ENCODE measurements around the gene TNFAIP8L1. TPM values are rescaled to one million over a fixed set of nuclear protein-coding genes. Genes with fewer than 3 reads are reported as not detected.

The TNFAIP8L1 gene
- total RNA-seq, 1 experiment from 2014 or later, result 22.2 TPM

DNA sequence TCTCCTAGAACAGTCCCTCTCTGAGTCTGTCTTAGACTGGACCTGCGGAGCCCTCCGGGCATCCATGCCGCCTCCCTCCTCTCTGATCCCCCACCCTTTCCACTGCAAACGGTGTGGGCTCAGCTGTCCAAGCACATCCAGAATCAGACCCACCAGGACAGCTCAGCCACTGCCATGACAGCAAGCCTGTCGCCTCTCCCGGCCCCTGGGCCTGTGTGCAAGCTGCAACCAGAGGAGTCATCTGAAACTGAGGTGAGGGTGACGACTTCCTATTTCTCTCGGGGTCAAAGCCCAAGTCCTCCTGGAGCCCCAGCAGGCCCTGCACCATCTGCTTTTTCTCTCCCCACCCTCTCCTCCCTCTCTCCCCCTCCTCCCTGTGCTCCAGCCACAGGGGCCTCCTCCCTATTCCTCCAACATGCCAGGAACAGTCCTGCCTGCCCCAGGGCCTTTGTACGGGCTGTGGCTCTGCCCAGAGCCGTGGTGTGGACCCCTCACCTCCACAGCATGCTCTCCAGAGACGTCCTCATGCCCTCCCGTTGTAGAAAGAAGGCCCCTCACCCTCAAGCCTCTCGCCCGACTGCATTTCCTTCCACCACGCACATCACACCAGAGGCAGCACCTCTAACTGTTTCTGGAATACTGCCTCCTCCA lies 54.3 kb downstream of the TNFAIP8L1 start:
- Histone ChIP-seq H3K4me3 (replicated peaks in 1 of 2; ENCODE audit: low read depth in 1 of 2, low read length in 2 of 2) (peak overlapping the region in 1 of 2 experiments; percentile 46; a peak in 1 of 4 replicates), H3K27ac (ENCODE audit: low read depth, low read length) (peak overlapping the region; percentile 75), H2AFZ (ENCODE audit: low read depth, low read length, poor library complexity, severe bottlenecking) (no peak overlapping the region), H3K79me2 (ENCODE audit: insufficient read depth, low read length) (peaks cover 9% of the 10 kb centered on the region; the same call in 1 of the 2 replicates), H3K36me3 (ENCODE audit: control insufficient read depth in 1 of 2, insufficient read depth in 2 of 2, low read length in 2 of 2) (peaks cover 4 to 47% of the 10 kb centered on the region in 2 experiments), H3K27me3 (ENCODE audit: insufficient read depth, low read length) (no peaks in the 10 kb centered on the region), H3K9me3 (ENCODE audit: control insufficient read depth in 1 of 2, insufficient read depth in 1 of 2, low read depth in 1 of 2, low read length in 2 of 2) (no peaks in the 10 kb centered on the region), H3K4me2 (ENCODE audit: low read length) (peak overlapping the region; percentile 73), H3K4me1 (ENCODE audit: control insufficient read depth in 1 of 2, insufficient read depth in 2 of 2, low read length in 2 of 2) (peaks cover 8 to 19% of the 10 kb centered on the region in 2 experiments), H3K9me2 (ENCODE audit: insufficient read depth) (no peaks in the 10 kb centered on the region), H4K20me1 (ENCODE audit: insufficient read depth) (no peaks in the 10 kb centered on the region), H3K9ac (ENCODE audit: low read length) (peak overlapping the region; percentile 66)
- CTCF ChIA-PET, result no interaction called here
- intact Hi-C loops (cut with micrococcal nuclease), result no loop called here
- ATAC-seq (no peak), DNase-seq (ENCODE audit: low read depth, low spot score) (no peak)
- POLR2A ChIA-PET, result no interaction called here
- TF ChIP-seq EZH2 (IDR thresholded peaks at IDR 0.05) (no peak), ZNF274 (IDR thresholded peaks at IDR 0.05; ENCODE audit: low read depth, low read length) (no peak), POLR2A (IDR thresholded peaks at IDR 0.05; ENCODE audit: borderline replicate concordance, extremely low read depth, insufficient read depth, insufficient read length) (no peak)
- TF ChIP-seq, protein P1, sequence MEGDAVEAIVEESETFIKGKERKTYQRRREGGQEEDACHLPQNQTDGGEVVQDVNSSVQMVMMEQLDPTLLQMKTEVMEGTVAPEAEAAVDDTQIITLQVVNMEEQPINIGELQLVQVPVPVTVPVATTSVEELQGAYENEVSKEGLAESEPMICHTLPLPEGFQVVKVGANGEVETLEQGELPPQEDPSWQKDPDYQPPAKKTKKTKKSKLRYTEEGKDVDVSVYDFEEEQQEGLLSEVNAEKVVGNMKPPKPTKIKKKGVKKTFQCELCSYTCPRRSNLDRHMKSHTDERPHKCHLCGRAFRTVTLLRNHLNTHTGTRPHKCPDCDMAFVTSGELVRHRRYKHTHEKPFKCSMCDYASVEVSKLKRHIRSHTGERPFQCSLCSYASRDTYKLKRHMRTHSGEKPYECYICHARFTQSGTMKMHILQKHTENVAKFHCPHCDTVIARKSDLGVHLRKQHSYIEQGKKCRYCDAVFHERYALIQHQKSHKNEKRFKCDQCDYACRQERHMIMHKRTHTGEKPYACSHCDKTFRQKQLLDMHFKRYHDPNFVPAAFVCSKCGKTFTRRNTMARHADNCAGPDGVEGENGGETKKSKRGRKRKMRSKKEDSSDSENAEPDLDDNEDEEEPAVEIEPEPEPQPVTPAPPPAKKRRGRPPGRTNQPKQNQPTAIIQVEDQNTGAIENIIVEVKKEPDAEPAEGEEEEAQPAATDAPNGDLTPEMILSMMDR (IDR thresholded peaks at IDR 0.05 in 2 of 3, conservative IDR thresholded peaks at IDR 0.05 in 1 of 3; ENCODE audit: borderline replicate concordance in 1 of 3, insufficient read depth in 1 of 3, low read depth in 2 of 3, low read length in 2 of 3), result no peak
- RAD21 ChIA-PET (ENCODE audit: low non-redundant PET in 1 of 2, low total read pairs in 2 of 2, uncharacterized antibody in 2 of 2, unreplicated experiment in 2 of 2), result no interaction called here
- no TSS peak for BruUV-seq (replicated peaks)

DNA sequence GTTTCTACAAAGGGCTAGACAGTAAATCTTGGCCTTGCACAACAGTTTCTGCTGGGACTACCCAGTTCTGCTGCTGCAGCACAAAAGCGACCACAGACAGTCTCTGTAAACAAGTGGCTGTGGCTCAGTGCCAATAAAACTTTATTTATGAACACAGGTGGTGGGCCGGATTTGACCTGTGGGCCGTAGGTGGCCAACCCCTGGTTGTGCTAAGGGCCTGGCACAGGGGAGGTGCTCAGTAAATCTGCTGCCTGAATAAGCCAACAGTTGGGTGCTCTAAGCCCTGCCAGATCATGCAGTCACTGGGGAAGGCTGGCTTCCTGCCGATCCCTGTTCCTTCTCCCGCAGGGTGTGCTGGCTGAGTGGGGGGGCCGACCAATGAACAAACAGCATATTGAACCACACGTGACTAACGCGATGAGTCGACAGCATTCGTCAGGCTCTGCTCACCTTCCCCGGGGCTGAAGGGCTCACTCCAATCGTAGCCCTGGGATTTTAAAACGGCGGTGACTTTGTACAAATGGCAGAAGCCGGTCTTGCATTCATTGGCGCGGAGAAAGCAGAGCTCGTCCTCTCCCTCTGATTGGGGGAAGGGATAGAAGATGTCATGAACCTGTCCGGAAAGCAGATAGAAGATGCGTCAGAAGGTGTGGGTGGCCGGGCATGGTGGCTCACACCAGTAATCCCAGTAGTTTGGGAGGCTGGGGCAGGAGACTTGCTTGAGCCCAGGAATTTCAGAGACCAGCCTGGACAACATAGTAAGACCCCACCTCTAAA lies 55.1 kb downstream of the TNFAIP8L1 start:
- Histone ChIP-seq H3K4me3 (replicated peaks in 1 of 2; ENCODE audit: low read depth in 1 of 2, low read length in 2 of 2) (peak overlapping the region; percentile 38 to 46), H3K4me2 (ENCODE audit: low read length) (peak overlapping the region; percentile 73), H2AFZ (ENCODE audit: low read depth, low read length, poor library complexity, severe bottlenecking) (no peak overlapping the region), H3K36me3 (ENCODE audit: control insufficient read depth in 1 of 2, insufficient read depth in 2 of 2, low read length in 2 of 2) (peaks cover 6 to 45% of the 10 kb centered on the region in 2 experiments), H3K9ac (ENCODE audit: low read length) (peak overlapping the region; percentile 66), H3K9me2 (ENCODE audit: insufficient read depth) (no peaks in the 10 kb centered on the region), H3K27me3 (ENCODE audit: insufficient read depth, low read length) (no peaks in the 10 kb centered on the region), H3K4me1 (ENCODE audit: control insufficient read depth in 1 of 2, insufficient read depth in 2 of 2, low read length in 2 of 2) (peaks cover 8 to 19% of the 10 kb centered on the region in 2 experiments), H3K27ac (ENCODE audit: low read depth, low read length) (peak overlapping the region; percentile 75), H3K79me2 (ENCODE audit: insufficient read depth, low read length) (peaks cover 9% of the 10 kb centered on the region; the same call in 1 of the 2 replicates), H3K9me3 (ENCODE audit: control insufficient read depth in 1 of 2, insufficient read depth in 1 of 2, low read depth in 1 of 2, low read length in 2 of 2) (no peaks in the 10 kb centered on the region), H4K20me1 (ENCODE audit: insufficient read depth) (no peaks in the 10 kb centered on the region)
- CTCF ChIA-PET, result interaction anchor here (1.0 kb wide), 2 partner anchors 17 kb away, joined by 3 read pairs; no protein-coding TSS in a partner anchor
- ATAC-seq (peak; percentile 91), DNase-seq (ENCODE audit: low read depth, low spot score) (peak; percentile 93)
- POLR2A ChIA-PET, result no interaction called here
- intact Hi-C loops (cut with micrococcal nuclease), result no loop called here
- TSS peak; percentile 52 for BruUV-seq (replicated peaks)
- RAD21 ChIA-PET (ENCODE audit: low non-redundant PET in 1 of 2, low total read pairs in 2 of 2, uncharacterized antibody in 2 of 2, unreplicated experiment in 2 of 2), result no interaction called here
- TF ChIP-seq, protein P1 (IDR thresholded peaks at IDR 0.05 in 2 of 3, conservative IDR thresholded peaks at IDR 0.05 in 1 of 3; ENCODE audit: borderline replicate concordance in 1 of 3, insufficient read depth in 1 of 3, low read depth in 2 of 3, low read length in 2 of 3), result no peak
- no peak for TF ChIP-seq EZH2phosphoT487 (IDR thresholded peaks at IDR 0.05; ENCODE audit: borderline replicate concordance)
- no peak for TF ChIP-seq ZFX (IDR thresholded peaks at IDR 0.05)
- TF ChIP-seq EGR1 (IDR thresholded peaks at IDR 0.05; ENCODE audit: low read depth), result peak; percentile 54
- peak; percentile 65 for TF ChIP-seq POLR2AphosphoS5 (IDR thresholded peaks at IDR 0.05; ENCODE audit: low read depth, low read length)
- no peak for TF ChIP-seq CBX3 (IDR thresholded peaks at IDR 0.05; ENCODE audit: low read depth)
- TF ChIP-seq, protein P2, sequence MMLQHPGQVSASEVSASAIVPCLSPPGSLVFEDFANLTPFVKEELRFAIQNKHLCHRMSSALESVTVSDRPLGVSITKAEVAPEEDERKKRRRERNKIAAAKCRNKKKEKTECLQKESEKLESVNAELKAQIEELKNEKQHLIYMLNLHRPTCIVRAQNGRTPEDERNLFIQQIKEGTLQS (IDR thresholded peaks at IDR 0.05), result no peak
- no peak for TF ChIP-seq ZNF274 (IDR thresholded peaks at IDR 0.05; ENCODE audit: low read depth, low read length)
- no peak for TF ChIP-seq TCF7L2 (IDR thresholded peaks at IDR 0.05; ENCODE audit: borderline replicate concordance, extremely low read depth, insufficient read depth, insufficient read length)
- peak; percentile 75 for TF ChIP-seq SP1 (IDR thresholded peaks at IDR 0.05; ENCODE audit: low read depth)
- TF ChIP-seq SIN3A (IDR thresholded peaks at IDR 0.05; ENCODE audit: low read depth), result no peak

All from HCT116 (cell line).